Suppressor macrophage treated with lipopolysaccharide for 1 hour (primary cell): ENCODE results near the gene NAV2.

ENCODE experiments used
- DNase-seq, 3 donors: peaks; one replicate each; pipeline ENCODE4 v3.0.0-alpha.2; 2020 to 2022

The NAV2 gene

GRCh38 chr11:19721176-19721575 is 8.5 kb downstream of the NAV2 start:
- peak; percentile 70 to 90 (median 86) for DNase-seq

DNA sequence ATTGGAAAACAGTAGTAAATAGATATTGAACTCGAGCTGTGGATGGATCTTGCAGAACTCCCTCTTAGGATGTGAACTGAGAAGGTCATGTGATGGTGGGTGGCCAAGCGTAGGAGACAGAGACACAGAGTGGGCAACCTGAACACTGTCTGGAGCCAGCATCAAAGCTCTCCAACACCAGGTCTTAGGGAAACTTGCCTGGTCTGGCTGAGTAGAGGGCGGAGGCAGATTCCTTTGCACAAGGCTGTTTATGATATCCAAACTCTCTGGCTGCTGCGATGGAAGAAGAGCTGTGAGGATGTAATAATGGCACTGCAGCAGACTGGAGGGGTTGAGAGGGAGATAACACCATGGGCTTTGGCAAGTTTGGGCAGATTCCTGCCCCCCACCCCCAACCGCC is 10.1 kb downstream of the NAV2 start:
- DNase-seq = no peak

GRCh38 chr11:19723572-19724342 is 11.1 kb downstream of the NAV2 start:
- peak in 1 of 3 donors; percentile 16 for DNase-seq

- DNase-seq = no peak
Observed at GRCh38 chr11:19724765-19725164, 12.1 kb downstream of the NAV2 start.

DNA sequence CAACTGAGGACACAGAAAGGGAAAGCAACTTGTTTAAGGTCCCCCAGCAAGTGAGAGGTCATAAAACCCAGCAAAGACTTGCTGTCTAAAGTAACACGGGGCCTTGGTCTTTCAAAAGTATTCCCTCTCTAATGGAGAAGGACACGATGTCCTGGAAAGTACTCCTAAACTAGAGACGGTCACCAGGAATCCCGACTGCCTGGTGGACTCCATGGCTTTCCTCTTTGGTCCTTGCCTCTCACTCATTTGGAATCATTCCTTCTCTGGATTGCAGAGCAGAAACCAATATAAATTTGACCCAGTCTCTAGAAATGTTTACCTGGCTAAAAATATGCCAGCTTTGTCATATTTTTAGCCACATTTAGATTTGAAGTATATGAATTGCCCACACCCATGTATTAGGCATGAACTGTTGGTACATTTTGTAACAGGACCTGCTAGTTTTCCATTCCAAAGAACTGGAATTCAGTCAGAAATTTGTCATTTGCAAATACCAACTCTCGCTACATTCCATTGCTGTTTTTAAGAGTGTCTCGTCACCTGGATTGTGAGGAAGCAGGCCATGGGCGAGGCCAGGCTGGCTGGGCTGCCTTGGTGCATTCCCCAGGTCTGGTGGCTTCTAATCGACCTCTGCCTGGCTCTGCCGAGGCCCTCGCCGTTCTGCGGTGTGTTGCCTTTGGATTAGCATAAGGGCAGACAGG is 12.9 kb downstream of the NAV2 start:
- no peak for DNase-seq

- DNase-seq = peak; percentile 68 to 71 (median 71)
Observed at GRCh38 chr11:19727246-19727645, 14.6 kb downstream of the NAV2 start.

DNA sequence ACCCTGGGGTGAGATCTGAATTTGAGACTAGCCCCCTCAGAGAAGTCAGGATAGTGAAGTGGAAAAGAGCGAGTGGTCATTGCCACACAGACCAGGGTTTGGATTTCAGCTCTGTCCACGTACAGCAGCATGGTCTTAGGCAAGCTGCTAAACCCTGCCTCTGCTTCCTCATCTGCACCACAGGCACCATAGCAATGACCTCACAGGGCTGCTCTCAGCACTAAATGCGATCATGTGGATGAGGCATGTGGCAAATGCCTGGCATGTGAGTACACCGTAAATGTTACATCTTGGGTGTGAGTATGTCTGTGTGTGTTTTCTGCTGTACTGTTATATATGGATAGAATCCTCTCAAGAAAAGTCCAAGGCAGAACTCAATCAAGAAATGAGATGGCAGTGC is 15.8 kb downstream of the NAV2 start:
- peak; percentile 82 to 86 (median 84) for DNase-seq

- DNase-seq = no peak
Observed at GRCh38 chr11:19729141-19729540, 16.5 kb downstream of the NAV2 start.

DNA sequence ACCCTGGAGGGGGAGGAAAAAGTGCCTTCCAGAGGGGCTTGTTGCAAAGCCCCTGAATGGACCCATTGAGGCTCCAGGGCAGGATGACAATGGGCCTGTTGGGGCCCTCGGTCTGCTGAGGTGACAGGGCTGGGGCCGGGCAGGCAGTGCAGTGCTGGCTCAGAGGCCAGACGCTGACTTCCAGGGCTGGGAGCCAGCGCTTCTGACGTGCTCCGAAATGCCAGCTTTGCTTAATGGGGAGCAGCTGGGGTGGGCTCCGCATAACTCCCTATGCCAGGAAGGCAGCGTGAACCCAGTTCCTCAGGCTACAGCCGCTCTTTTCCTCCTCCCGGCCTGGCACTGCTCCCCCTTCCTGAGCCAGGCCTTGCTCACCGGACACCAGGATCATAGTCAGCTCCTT is 17.7 kb downstream of the NAV2 start:
- DNase-seq = no peak

- DNase-seq = no peak
Observed at GRCh38 chr11:19734171-19734570, 21.5 kb downstream of the NAV2 start.

- DNase-seq = no peak
Observed at GRCh38 chr11:19735157-19735908, 22.7 kb downstream of the NAV2 start.

- no peak for DNase-seq
Observed at GRCh38 chr11:19735909-19736498, 23.4 kb downstream of the NAV2 start.

DNA sequence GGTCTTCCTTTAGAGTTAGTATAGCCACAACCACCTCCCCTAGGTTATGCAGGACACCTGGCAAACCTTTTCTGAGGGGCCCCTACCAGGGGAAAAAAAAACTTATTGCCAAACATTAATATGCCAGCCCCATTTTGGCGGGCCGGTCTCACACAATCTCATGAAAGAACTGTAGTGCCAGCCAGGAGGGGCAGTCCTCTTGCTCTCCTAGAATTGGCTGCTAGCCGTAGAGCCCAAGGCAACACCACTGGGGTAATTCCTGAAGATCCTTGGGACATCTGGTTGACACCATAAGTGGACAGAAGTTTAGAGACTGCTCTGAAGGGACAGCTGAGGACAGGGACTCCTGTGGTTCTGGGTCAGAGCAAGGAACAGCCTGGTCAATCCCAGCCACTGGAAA is 24.2 kb downstream of the NAV2 start:
- DNase-seq = no peak

GRCh38 chr11:19737575-19737974 is 24.9 kb downstream of the NAV2 start:
- no peak for DNase-seq

- no peak for DNase-seq
Observed at GRCh38 chr11:19738124-19738523, 25.5 kb downstream of the NAV2 start.

- no peak for DNase-seq
Observed at GRCh38 chr11:19739872-19740271, 27.2 kb downstream of the NAV2 start.

DNA sequence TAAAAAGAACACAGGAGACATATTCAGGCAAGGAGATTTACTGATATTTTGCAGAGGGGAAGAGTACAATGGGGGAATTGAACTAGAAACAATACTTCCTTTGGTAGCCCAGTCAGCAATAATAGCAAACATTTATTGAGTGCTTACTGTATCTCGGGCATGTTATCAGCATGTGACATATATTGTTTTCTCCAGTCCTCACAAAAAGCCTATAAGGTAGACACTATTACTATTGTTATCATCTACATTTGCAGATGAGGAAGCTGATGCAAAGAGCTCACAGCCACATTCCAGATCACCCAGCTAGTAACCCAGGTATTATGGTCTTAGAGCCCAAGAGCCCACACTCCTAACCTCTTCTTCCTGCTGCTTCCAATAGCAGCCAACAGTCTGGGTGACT is 27.9 kb downstream of the NAV2 start:
- no peak for DNase-seq

DNA sequence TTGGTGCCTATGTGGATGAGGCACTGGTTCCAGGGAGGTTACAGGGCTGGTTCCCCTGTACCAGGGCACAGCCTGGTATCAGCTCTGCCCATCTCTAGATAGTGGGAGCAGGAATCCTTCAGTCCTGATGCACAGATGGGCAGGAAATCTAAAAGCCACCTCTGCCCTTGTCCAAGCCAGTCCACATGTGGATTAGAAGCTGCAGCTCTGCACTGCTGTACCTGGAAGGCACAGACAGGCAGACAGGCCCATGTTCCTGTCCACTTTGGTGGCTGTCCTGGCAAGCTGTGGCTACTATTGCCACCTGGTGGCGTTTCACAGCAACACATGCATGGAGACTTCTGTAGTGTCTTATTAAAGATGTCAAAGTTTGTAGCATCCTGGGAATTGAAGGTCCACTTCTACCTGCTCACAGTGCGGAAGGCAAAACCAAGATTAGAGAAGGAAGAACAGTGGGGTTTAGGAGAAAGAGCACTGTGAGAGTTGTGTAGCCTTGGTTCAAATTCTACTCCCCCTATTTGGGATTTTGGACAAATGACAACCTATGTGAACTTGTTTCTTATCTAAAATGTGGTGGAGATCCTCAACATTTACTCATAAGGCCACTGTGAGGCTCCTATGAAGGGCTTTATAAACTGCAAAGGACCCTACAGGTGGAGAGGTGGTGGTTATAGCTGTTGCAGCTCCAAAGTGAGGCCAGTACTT is 30.1 kb downstream of the NAV2 start:
- peak; percentile 76 to 85 (median 78) for DNase-seq

DNA sequence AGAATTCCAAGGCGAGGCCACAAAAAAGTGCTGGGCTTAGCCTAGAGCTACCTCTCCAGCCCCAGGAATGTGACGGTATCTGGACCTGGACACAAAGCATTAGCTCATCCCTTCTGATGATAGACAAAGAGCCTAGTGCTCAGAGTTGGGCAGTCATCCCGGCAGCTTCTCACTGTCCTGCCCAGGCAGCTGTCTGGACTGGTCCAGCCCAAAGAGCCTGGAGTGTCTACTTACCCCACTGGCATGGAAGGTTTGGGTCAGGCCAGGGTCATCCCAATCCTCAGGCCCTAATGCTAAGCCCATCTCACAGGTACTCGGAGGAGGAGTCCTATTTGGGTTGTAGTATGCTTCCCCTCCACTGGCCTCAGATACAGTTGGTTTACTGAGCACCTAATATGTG is 31.0 kb downstream of the NAV2 start:
- no peak for DNase-seq

- DNase-seq = no peak
Observed at GRCh38 chr11:19744130-19744529, 31.5 kb downstream of the NAV2 start.

- no peak for DNase-seq
Observed at GRCh38 chr11:19746086-19746485, 33.4 kb downstream of the NAV2 start.

DNA sequence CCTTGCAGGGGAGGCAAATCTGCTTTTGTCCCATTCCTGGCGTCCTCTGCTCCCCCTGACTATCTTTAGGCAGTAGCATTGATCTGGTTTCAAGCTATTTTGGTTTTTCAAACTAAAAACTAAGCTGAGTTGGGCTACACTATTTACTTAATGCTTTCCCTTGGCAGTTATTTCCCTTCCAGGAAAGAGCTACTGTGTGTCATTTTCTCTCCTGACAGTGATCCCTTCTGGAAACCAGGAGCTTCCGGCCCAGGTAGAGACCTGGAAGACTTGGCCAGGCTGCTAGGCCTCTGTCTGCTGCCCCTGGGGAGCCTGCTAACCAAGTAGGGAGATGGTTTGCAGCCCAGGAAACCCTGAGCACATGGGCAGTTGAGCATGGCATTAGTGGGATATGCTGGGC is 35.0 kb downstream of the NAV2 start:
- no peak for DNase-seq

GRCh38 chr11:19751055-19751454 is 38.4 kb downstream of the NAV2 start:
- DNase-seq = no peak
